Measurements from ENCODE around the gene MAP3K21.

DNA sequence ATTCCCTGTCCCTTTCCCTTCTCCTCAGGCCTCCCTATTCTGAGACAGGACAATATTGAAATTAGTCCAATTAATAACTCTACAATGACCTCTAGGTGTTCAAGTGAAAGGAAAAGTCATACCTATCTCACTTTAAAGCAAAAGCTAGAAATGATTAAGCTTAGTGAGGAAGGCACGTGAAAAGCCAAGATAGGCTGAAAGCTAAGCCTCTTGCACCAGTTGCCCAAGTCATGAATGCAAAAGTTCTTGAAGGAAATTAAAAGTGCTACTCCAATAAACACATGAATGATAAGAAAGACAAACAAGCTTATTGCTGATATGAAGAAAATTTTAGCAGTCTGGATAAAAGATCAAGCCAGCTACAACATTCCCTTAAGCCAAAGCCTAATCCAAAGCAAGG lies 3.8 kb upstream of the MAP3K21 start:
- TF ChIP-seq, protein P1, sequence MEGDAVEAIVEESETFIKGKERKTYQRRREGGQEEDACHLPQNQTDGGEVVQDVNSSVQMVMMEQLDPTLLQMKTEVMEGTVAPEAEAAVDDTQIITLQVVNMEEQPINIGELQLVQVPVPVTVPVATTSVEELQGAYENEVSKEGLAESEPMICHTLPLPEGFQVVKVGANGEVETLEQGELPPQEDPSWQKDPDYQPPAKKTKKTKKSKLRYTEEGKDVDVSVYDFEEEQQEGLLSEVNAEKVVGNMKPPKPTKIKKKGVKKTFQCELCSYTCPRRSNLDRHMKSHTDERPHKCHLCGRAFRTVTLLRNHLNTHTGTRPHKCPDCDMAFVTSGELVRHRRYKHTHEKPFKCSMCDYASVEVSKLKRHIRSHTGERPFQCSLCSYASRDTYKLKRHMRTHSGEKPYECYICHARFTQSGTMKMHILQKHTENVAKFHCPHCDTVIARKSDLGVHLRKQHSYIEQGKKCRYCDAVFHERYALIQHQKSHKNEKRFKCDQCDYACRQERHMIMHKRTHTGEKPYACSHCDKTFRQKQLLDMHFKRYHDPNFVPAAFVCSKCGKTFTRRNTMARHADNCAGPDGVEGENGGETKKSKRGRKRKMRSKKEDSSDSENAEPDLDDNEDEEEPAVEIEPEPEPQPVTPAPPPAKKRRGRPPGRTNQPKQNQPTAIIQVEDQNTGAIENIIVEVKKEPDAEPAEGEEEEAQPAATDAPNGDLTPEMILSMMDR (IDR thresholded peaks at IDR 0.05; ENCODE audit: low read length): no peak
- TF ChIP-seq EZH2 (optimal IDR thresholded peaks at IDR 0.05; ENCODE audit: low read depth, low read length) (no peak), EZH2phosphoT487 (IDR thresholded peaks at IDR 0.05; ENCODE audit: low read length) (no peak)
